Measurements from ENCODE around the gene CCR9. TPM values are rescaled to one million over a fixed set of nuclear protein-coding genes. Genes with fewer than 3 reads are reported as not detected.

The CCR9 gene
- total and polyA plus RNA-seq, 2 experiments from 2014 or later, result not detected

DNA sequence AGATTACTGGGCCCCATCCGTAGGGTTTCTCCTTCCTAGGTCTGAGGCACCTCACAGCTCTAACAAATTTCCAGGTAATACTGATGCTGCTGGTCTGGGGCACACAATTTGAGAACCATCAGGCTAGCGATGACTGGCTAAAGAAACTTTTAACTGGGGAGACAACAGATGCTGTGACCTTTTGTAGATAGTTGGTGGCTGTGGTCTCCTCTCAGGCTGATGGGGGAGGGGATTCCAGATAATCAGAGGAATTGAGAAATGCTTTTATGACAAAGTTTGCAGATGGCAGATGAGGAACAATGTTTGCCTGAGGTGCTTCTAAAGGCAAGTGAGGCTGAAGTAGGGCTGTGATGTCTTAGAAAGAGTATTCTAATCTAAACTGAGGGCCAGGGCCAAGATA, 13.8 kb upstream of the CCR9 start:
- Mint-ChIP-seq H3K4me3 (no peak overlapping the region), H3K36me3 (ENCODE audit: low read depth) (no peaks in the 10 kb centered on the region), H3K4me1 (peaks cover 14% of the 10 kb centered on the region), H3K27me3 (ENCODE audit: insufficient read depth, low read depth, poor library complexity) (peaks cover 4% of the 10 kb centered on the region), H3K27ac (0 out of 2 replicates have a peak overlapping the region, but pooled peaks have one; percentile 10), H3K9me3 (no peaks in the 10 kb centered on the region)
- TF ChIP-seq JUNB (IDR thresholded peaks at IDR 0.05; ENCODE audit: unreplicated experiment) (no peak), ZNF114 (CRISPR knock-in tag; IDR thresholded peaks at IDR 0.05) (no peak)
- TF ChIP-seq, protein P1, sequence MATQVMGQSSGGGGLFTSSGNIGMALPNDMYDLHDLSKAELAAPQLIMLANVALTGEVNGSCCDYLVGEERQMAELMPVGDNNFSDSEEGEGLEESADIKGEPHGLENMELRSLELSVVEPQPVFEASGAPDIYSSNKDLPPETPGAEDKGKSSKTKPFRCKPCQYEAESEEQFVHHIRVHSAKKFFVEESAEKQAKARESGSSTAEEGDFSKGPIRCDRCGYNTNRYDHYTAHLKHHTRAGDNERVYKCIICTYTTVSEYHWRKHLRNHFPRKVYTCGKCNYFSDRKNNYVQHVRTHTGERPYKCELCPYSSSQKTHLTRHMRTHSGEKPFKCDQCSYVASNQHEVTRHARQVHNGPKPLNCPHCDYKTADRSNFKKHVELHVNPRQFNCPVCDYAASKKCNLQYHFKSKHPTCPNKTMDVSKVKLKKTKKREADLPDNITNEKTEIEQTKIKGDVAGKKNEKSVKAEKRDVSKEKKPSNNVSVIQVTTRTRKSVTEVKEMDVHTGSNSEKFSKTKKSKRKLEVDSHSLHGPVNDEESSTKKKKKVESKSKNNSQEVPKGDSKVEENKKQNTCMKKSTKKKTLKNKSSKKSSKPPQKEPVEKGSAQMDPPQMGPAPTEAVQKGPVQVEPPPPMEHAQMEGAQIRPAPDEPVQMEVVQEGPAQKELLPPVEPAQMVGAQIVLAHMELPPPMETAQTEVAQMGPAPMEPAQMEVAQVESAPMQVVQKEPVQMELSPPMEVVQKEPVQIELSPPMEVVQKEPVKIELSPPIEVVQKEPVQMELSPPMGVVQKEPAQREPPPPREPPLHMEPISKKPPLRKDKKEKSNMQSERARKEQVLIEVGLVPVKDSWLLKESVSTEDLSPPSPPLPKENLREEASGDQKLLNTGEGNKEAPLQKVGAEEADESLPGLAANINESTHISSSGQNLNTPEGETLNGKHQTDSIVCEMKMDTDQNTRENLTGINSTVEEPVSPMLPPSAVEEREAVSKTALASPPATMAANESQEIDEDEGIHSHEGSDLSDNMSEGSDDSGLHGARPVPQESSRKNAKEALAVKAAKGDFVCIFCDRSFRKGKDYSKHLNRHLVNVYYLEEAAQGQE (IDR thresholded peaks at IDR 0.05; ENCODE audit: unreplicated experiment), result no peak
- H4K20me1 ChIP-seq (replicated peaks; ENCODE audit: insufficient read depth), result no peaks in the 10 kb centered on the region
- ATAC-seq (no peak), DNase-seq (ENCODE audit: low spot score) (no peak)
- no peak overlapping the region for H3K27ac ChIP-seq (ENCODE audit: low read depth)
- no peaks in the 10 kb centered on the region for H3K27me3 ChIP-seq (ENCODE audit: insufficient read depth)
- H3K4me3 ChIP-seq, result no peak overlapping the region
- H3F3A ChIP-seq (replicated peaks; ENCODE audit: low read depth), result no peaks in the 10 kb centered on the region
- H3K4me1 ChIP-seq (ENCODE audit: insufficient read depth), result peaks cover 8% of the 10 kb centered on the region
- peak overlapping the region; percentile 20; the same call in 1 of the 2 replicates for H3K4me2 ChIP-seq
- H3K79me2 ChIP-seq (replicated peaks; ENCODE audit: insufficient read depth), result no peaks in the 10 kb centered on the region
- H2AFZ ChIP-seq, result peak overlapping the region; percentile 84; the same call in 1 of the 2 replicates
- 0 out of 2 replicates have a peak, but pooled peaks cover 3% of the 10 kb centered on the region for H3K9me2 ChIP-seq (ENCODE audit: insufficient read depth)
- no peaks in the 10 kb centered on the region for H3K36me3 ChIP-seq (ENCODE audit: insufficient read depth)

DNA sequence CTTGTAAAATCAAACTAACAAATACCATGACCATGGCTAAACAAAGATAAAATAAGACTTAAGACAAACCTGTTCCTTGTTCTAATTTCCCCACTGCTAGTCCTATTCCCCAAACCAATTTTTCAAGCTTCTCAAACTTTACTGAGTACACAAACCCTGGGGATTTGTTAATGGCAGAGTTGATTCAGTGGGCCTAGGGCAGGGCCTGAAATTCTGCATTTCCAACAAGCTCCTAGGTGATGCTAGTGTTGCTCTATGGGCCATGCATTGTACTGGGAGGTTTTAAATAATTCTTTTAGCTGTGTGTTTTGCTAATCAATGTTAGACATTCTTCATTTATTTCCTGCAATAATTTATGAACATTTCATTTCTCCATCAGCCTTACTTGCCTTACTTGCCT, 13.3 kb upstream of the CCR9 start:
- Histone ChIP-seq H3F3A (replicated peaks; ENCODE audit: low read depth) (no peaks in the 10 kb centered on the region), H3K4me2 (no peak overlapping the region), H4K20me1 (replicated peaks; ENCODE audit: insufficient read depth) (no peaks in the 10 kb centered on the region), H3K27me3 (ENCODE audit: insufficient read depth) (no peaks in the 10 kb centered on the region), H3K4me3 (no peak overlapping the region), H2AFZ (no peak overlapping the region), H3K9me2 (ENCODE audit: insufficient read depth) (0 out of 2 replicates have a peak, but pooled peaks cover 3% of the 10 kb centered on the region), H3K27ac (ENCODE audit: low read depth) (no peak overlapping the region), H3K79me2 (replicated peaks; ENCODE audit: insufficient read depth) (no peaks in the 10 kb centered on the region), H3K36me3 (ENCODE audit: insufficient read depth) (no peaks in the 10 kb centered on the region), H3K4me1 (ENCODE audit: insufficient read depth) (peaks cover 8% of the 10 kb centered on the region)
- H3K27me3 Mint-ChIP-seq (ENCODE audit: insufficient read depth, low read depth, poor library complexity), result peaks cover 4% of the 10 kb centered on the region
- H3K4me3 Mint-ChIP-seq, result no peak overlapping the region
- DNase-seq (ENCODE audit: low spot score) (no peak), ATAC-seq (no peak)
- no peaks in the 10 kb centered on the region for H3K9me3 Mint-ChIP-seq
- H3K27ac Mint-ChIP-seq, result no peak overlapping the region
- TF ChIP-seq ZNF114 (CRISPR knock-in tag; IDR thresholded peaks at IDR 0.05), result no peak
- TF ChIP-seq, protein P2, sequence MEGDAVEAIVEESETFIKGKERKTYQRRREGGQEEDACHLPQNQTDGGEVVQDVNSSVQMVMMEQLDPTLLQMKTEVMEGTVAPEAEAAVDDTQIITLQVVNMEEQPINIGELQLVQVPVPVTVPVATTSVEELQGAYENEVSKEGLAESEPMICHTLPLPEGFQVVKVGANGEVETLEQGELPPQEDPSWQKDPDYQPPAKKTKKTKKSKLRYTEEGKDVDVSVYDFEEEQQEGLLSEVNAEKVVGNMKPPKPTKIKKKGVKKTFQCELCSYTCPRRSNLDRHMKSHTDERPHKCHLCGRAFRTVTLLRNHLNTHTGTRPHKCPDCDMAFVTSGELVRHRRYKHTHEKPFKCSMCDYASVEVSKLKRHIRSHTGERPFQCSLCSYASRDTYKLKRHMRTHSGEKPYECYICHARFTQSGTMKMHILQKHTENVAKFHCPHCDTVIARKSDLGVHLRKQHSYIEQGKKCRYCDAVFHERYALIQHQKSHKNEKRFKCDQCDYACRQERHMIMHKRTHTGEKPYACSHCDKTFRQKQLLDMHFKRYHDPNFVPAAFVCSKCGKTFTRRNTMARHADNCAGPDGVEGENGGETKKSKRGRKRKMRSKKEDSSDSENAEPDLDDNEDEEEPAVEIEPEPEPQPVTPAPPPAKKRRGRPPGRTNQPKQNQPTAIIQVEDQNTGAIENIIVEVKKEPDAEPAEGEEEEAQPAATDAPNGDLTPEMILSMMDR (conservative IDR thresholded peaks at IDR 0.05; ENCODE audit: low read depth in 2 of 2), result no peak
- no peaks in the 10 kb centered on the region for H3K36me3 Mint-ChIP-seq (ENCODE audit: low read depth)
- peaks cover 14% of the 10 kb centered on the region for H3K4me1 Mint-ChIP-seq

DNA sequence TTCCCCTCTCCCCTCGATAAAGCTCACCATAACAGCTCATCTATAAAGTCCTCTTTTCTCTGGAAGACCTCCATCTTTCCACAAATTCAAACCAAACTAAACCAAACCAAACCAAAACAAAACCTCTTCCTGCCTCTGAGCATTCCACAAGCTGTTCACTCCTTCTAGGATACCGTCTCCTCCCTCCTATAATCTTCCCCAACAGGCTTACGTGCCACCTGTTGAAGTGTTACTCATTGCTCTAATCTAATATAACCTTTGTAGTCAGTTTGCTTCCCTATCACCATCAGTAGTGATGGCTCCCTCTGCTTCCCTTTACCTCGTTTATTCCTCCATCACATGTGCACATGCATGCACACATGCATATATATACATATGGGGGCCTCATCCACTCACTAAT, 12.7 kb upstream of the CCR9 start:
- H3K36me3 Mint-ChIP-seq (ENCODE audit: low read depth), result no peaks in the 10 kb centered on the region
- Histone ChIP-seq H4K20me1 (replicated peaks; ENCODE audit: insufficient read depth) (no peaks in the 10 kb centered on the region), H3K9me2 (ENCODE audit: insufficient read depth) (0 out of 2 replicates have a peak, but pooled peaks cover 3% of the 10 kb centered on the region), H3K27ac (ENCODE audit: low read depth) (no peak overlapping the region), H3K4me2 (no peak overlapping the region), H3K4me1 (ENCODE audit: insufficient read depth) (peaks cover 8% of the 10 kb centered on the region), H3K4me3 (no peak overlapping the region), H3F3A (replicated peaks; ENCODE audit: low read depth) (no peaks in the 10 kb centered on the region), H2AFZ (no peak overlapping the region), H3K79me2 (replicated peaks; ENCODE audit: insufficient read depth) (no peaks in the 10 kb centered on the region), H3K27me3 (ENCODE audit: insufficient read depth) (no peaks in the 10 kb centered on the region), H3K36me3 (ENCODE audit: insufficient read depth) (no peaks in the 10 kb centered on the region)
- no peak overlapping the region for H3K27ac Mint-ChIP-seq
- H3K4me3 Mint-ChIP-seq, result no peak overlapping the region
- H3K4me1 Mint-ChIP-seq, result peaks cover 14% of the 10 kb centered on the region
- H3K9me3 Mint-ChIP-seq, result no peaks in the 10 kb centered on the region
- DNase-seq (ENCODE audit: low spot score) (no peak), ATAC-seq (no peak)
- H3K27me3 Mint-ChIP-seq (ENCODE audit: insufficient read depth, low read depth, poor library complexity), result peaks cover 4% of the 10 kb centered on the region
- TF ChIP-seq NANOG (IDR thresholded peaks at IDR 0.05; ENCODE audit: borderline replicate concordance) (no peak), ZNF114 (CRISPR knock-in tag; IDR thresholded peaks at IDR 0.05) (no peak)
- TF ChIP-seq, protein P1 (IDR thresholded peaks at IDR 0.05; ENCODE audit: unreplicated experiment), result no peak

All from GM23338 (cell line).